ENCODE results near the gene CCDC88A. TPM values are rescaled to one million over a fixed set of nuclear protein-coding genes. Genes with fewer than 3 reads are reported as not detected.

CCDC88A gene
- total RNA-seq, 1 donor from 2014 or later, result 66.7 TPM

- Histone ChIP-seq H2AFZ (ENCODE audit: low read depth, low read length) (no peak overlapping the region), H3K9ac (ENCODE audit: low read length) (no peak overlapping the region), H3K4me2 (ENCODE audit: low read length) (peak overlapping the region; percentile 8), H3K4me1 (ENCODE audit: insufficient read depth, low read length) (peaks cover 12% of the 10 kb centered on the region), H3K36me3 (ENCODE audit: insufficient read depth, low read length) (peaks cover 3% of the 10 kb centered on the region), H4K20me1 (ENCODE audit: insufficient read depth, low read length) (no peaks in the 10 kb centered on the region), H3K79me2 (ENCODE audit: insufficient read depth, low read length) (no peaks in the 10 kb centered on the region), H3K27me3 (ENCODE audit: insufficient read depth, low read length) (no peaks in the 10 kb centered on the region), H3K4me3 (ENCODE audit: insufficient read depth, low read depth, low read length) (no peak overlapping the region), H3K27ac (ENCODE audit: low read depth, low read length) (no peak overlapping the region), H3K9me3 (ENCODE audit: insufficient read depth, low read depth, low read length) (no peaks in the 10 kb centered on the region)
- FAIRE-seq (no peak), DNase-seq (ENCODE audit: low read depth) (peak; percentile 20)
- Mint-ChIP-seq H3K4me1 (ENCODE audit: low read depth, unreplicated experiment) (peaks cover 4% of the 10 kb centered on the region), H3K27me3 (ENCODE audit: low read depth, unreplicated experiment) (no peaks in the 10 kb centered on the region), H3K36me3 (ENCODE audit: low read depth, unreplicated experiment) (peaks cover 4% of the 10 kb centered on the region), H3K4me3 (ENCODE audit: unreplicated experiment) (no peak overlapping the region), H3K9me3 (ENCODE audit: unreplicated experiment) (no peaks in the 10 kb centered on the region), H3K27ac (ENCODE audit: unreplicated experiment) (no peak overlapping the region)
- TF ChIP-seq EZH2 (IDR thresholded peaks at IDR 0.05; ENCODE audit: insufficient read depth, low read length) (no peak), CTCF (IDR thresholded peaks at IDR 0.05; ENCODE audit: insufficient read depth, low read depth, low read length) (no peak)
Observed at GRCh38 chr2:55365303-55365702, 54.4 kb downstream of the CCDC88A start.

GRCh38 chr2:55364189-55365055 lies 55.2 kb downstream of the CCDC88A start:
- peak overlapping the region; percentile 31 for H3K27ac ChIP-seq (ENCODE audit: low read depth, low read length)
- FAIRE-seq (peak; percentile 95), DNase-seq (ENCODE audit: low read depth) (peak; percentile 96)
- peaks cover 12% of the 10 kb centered on the region for H3K4me1 ChIP-seq (ENCODE audit: insufficient read depth, low read length)
- no peaks in the 10 kb centered on the region for H3K27me3 ChIP-seq (ENCODE audit: insufficient read depth, low read length)
- H3K4me2 ChIP-seq (ENCODE audit: low read length), result peak overlapping the region; percentile 50
- H3K36me3 ChIP-seq (ENCODE audit: insufficient read depth, low read length), result peaks cover 3% of the 10 kb centered on the region
- no peaks in the 10 kb centered on the region for H4K20me1 ChIP-seq (ENCODE audit: insufficient read depth, low read length)
- no peak overlapping the region for H2AFZ ChIP-seq (ENCODE audit: low read depth, low read length)
- peaks cover 4% of the 10 kb centered on the region for H3K4me1 Mint-ChIP-seq (ENCODE audit: low read depth, unreplicated experiment)
- no peaks in the 10 kb centered on the region for H3K9me3 ChIP-seq (ENCODE audit: insufficient read depth, low read depth, low read length)
- no peak overlapping the region for H3K27ac Mint-ChIP-seq (ENCODE audit: unreplicated experiment)
- no peak overlapping the region for H3K4me3 Mint-ChIP-seq (ENCODE audit: unreplicated experiment)
- TF ChIP-seq EZH2 (IDR thresholded peaks at IDR 0.05; ENCODE audit: insufficient read depth, low read length) (no peak), CTCF (IDR thresholded peaks at IDR 0.05; ENCODE audit: insufficient read depth, low read depth, low read length) (no peak)
- peak overlapping the region; percentile 17 for H3K4me3 ChIP-seq (ENCODE audit: insufficient read depth, low read depth, low read length)
- no peak overlapping the region for H3K9ac ChIP-seq (ENCODE audit: low read length)
- no peaks in the 10 kb centered on the region for H3K27me3 Mint-ChIP-seq (ENCODE audit: low read depth, unreplicated experiment)
- H3K9me3 Mint-ChIP-seq (ENCODE audit: unreplicated experiment), result no peaks in the 10 kb centered on the region
- no peaks in the 10 kb centered on the region for H3K79me2 ChIP-seq (ENCODE audit: insufficient read depth, low read length)
- peaks cover 4% of the 10 kb centered on the region for H3K36me3 Mint-ChIP-seq (ENCODE audit: low read depth, unreplicated experiment)

GRCh38 chr2:55363636-55364035 lies 56.0 kb downstream of the CCDC88A start:
- no peak for FAIRE-seq
- Histone ChIP-seq H3K79me2 (ENCODE audit: insufficient read depth, low read length) (no peaks in the 10 kb centered on the region), H4K20me1 (ENCODE audit: insufficient read depth, low read length) (no peaks in the 10 kb centered on the region), H3K9ac (ENCODE audit: low read length) (no peak overlapping the region), H3K4me1 (ENCODE audit: insufficient read depth, low read length) (peaks cover 12% of the 10 kb centered on the region), H3K4me2 (ENCODE audit: low read length) (no peak overlapping the region), H3K9me3 (ENCODE audit: insufficient read depth, low read depth, low read length) (no peaks in the 10 kb centered on the region), H3K27ac (ENCODE audit: low read depth, low read length) (no peak overlapping the region), H3K36me3 (ENCODE audit: insufficient read depth, low read length) (peaks cover 3% of the 10 kb centered on the region), H3K27me3 (ENCODE audit: insufficient read depth, low read length) (no peaks in the 10 kb centered on the region), H3K4me3 (ENCODE audit: insufficient read depth, low read depth, low read length) (no peak overlapping the region), H2AFZ (ENCODE audit: low read depth, low read length) (no peak overlapping the region)
- Mint-ChIP-seq H3K36me3 (ENCODE audit: low read depth, unreplicated experiment) (peaks cover 4% of the 10 kb centered on the region), H3K4me3 (ENCODE audit: unreplicated experiment) (no peak overlapping the region), H3K4me1 (ENCODE audit: low read depth, unreplicated experiment) (peaks cover 4% of the 10 kb centered on the region), H3K27me3 (ENCODE audit: low read depth, unreplicated experiment) (no peaks in the 10 kb centered on the region), H3K27ac (ENCODE audit: unreplicated experiment) (no peak overlapping the region), H3K9me3 (ENCODE audit: unreplicated experiment) (no peaks in the 10 kb centered on the region)
- DNase-seq (ENCODE audit: low read depth), result no peak
- no peak for TF ChIP-seq EZH2 (IDR thresholded peaks at IDR 0.05; ENCODE audit: insufficient read depth, low read length)
- TF ChIP-seq CTCF (IDR thresholded peaks at IDR 0.05; ENCODE audit: insufficient read depth, low read depth, low read length), result no peak

All from astrocyte (in vitro differentiated cells and primary cell).